Gastrocnemius medialis (tissue), 4 donors: Measurements from ENCODE around the gene SPINK5.

ENCODE experiments used
- CTCF ChIP-seq, 5 experiments: fragments of 450-650 bp in 3 of 5; fragments of 200-600 bp in 2 of 5; sonication (generic) in 2 of 5; IDR thresholded peaks in 4 of 5; conservative IDR thresholded peaks in 1 of 5; 1 replicate in 4 of 5; 2 replicates in 1 of 5; pipeline ENCODE4 v1.5.1; 2016 to 2019; ENCODE audit warnings: antibody characterized with exemption in 5 of 5, mild to moderate bottlenecking in 3 of 5, moderate library complexity in 3 of 5
- POLR2A ChIP-seq, 2 donors: fragments of 450-650 bp; IDR thresholded peaks; one replicate each; pipeline ENCODE4 v1.6.1; 2017; ENCODE audit warnings: antibody characterized with exemption in 2 of 2, mild to moderate bottlenecking in 2 of 2, moderate library complexity in 2 of 2

- TF ChIP-seq CTCF (IDR thresholded peaks at IDR 0.05 in 4 of 5, conservative IDR thresholded peaks at IDR 0.05 in 1 of 5) (no peak), POLR2A (IDR thresholded peaks at IDR 0.05) (no peak)
Observed at GRCh38 chr5:148135091-148136048, 71.6 kb downstream of the SPINK5 start.
